PC-9 (cell line): ENCODE measurements around the gene BTBD1. TPM values are rescaled to one million over a fixed set of nuclear protein-coding genes. Genes with fewer than 3 reads are reported as not detected.
"Not testable (repeated sequence)": the region's sequence is repeated elsewhere in the genome, so short reads cannot be mapped to it uniquely, and the experiment has no call there.

ENCODE experiments used
- BruUV-seq: library from RNA; stranded (reverse); fragments of 400-500 nt; replicated peaks from 2 replicates; lab custom pipeline; 2021; lab: Mats Ljungman, UMichigan
- CTCF ChIA-PET: fragments of 300-600 bp; sonication (Branson Sonifier 250); formaldehyde crosslinking; loops from one replicate; lab custom pipeline; 2022; ENCODE audit warnings: antibody characterized with exemption; lab: Charles Lee
- POLR2A ChIA-PET: fragments of 300-600 bp; sonication (Branson Sonifier 250); formaldehyde crosslinking; loops from one replicate; lab custom pipeline; 2022; ENCODE audit warnings: antibody characterized with exemption; ENCODE audit not compliant: unreplicated experiment; lab: Charles Lee
- DNase-seq, 2 experiments: peaks; one replicate each; pipeline versions ENCODE4 v3.0.0 to v3.0.0-alpha.2; 2015 to 2022; ENCODE audit warnings: mixed read lengths in 1 of 2
- H2AFZ ChIP-seq: fragments of 200-600 bp; sonication (generic); 2 replicates; pipeline ENCODE4 v1.8.1; 2017; ENCODE audit warnings: antibody characterized with exemption
- H3F3A ChIP-seq: fragments of 200-600 bp; sonication (generic); 2 replicates; pipeline ENCODE4 v1.8.1; 2017; ENCODE audit warnings: antibody characterized with exemption, mild to moderate bottlenecking, low read depth; ENCODE audit not compliant: insufficient read depth
- H3K27ac ChIP-seq: fragments of 200-600 bp; sonication (generic); 2 replicates; pipeline ENCODE4 v1.6.1; 2016; ENCODE audit warnings: mixed run types
- H3K27me3 ChIP-seq: fragments of 200-600 bp; sonication (generic); 2 replicates; pipeline ENCODE4 v1.6.1; 2016; ENCODE audit warnings: low read depth, mixed run types; ENCODE audit not compliant: insufficient read depth
- H3K36me3 ChIP-seq: fragments of 200-600 bp; sonication (generic); 2 replicates; pipeline ENCODE4 v1.6.1; 2016; ENCODE audit warnings: low read depth, mixed run types
- H3K4me1 ChIP-seq: fragments of 200-600 bp; sonication (generic); replicated peaks from 2 replicates; pipeline ENCODE4 v1.6.1; 2016; ENCODE audit warnings: mixed run types; ENCODE audit not compliant: insufficient read depth
- H3K4me2 ChIP-seq: fragments of 200-600 bp; sonication (generic); 2 replicates; pipeline ENCODE4 v1.6.1; 2017; ENCODE audit warnings: mixed run types
- H3K4me3 ChIP-seq: fragments of 200-600 bp; sonication (generic); 2 replicates; pipeline ENCODE4 v1.6.1; 2016; ENCODE audit warnings: mixed run types
- H3K79me2 ChIP-seq: fragments of 200-600 bp; sonication (generic); 2 replicates; pipeline ENCODE4 v1.6.1; 2017; ENCODE audit warnings: low read depth, mixed run types
- H3K9me2 ChIP-seq: fragments of 200-600 bp; sonication (generic); 2 replicates; pipeline ENCODE4 v1.8.1; 2017; ENCODE audit warnings: mild to moderate bottlenecking; ENCODE audit not compliant: insufficient read depth
- H3K9me3 ChIP-seq: fragments of 200-600 bp; sonication (generic); 2 replicates; pipeline ENCODE4 v1.8.1; 2016; ENCODE audit warnings: low read depth; ENCODE audit not compliant: insufficient read depth
- H4K20me1 ChIP-seq: fragments of 200-600 bp; sonication (generic); 2 replicates; pipeline ENCODE4 v1.8.1; 2017; ENCODE audit not compliant: insufficient read depth
- EZH2 ChIP-seq: fragments of 200-600 bp; sonication (generic); IDR thresholded peaks from 2 replicates; pipeline ENCODE4 v1.8.0; 2017; ENCODE audit warnings: antibody characterized with exemption, low read depth
- intact Hi-C: fragments of 100-400 bp; cut with micrococcal nuclease; formaldehyde crosslinking; loops from one replicate; pipeline ENCODE4 v1.10.0; 2022; ENCODE audit not compliant: unreplicated experiment
- total RNA-seq: library from RNA; stranded (reverse); gene quantifications from 2 replicates; pipeline ENCODE4 v1.2.3, GENCODE V29; 2021
- TF ChIP-seq, protein P1 (sequence below): fragments of 200-600 bp; sonication (generic); conservative IDR thresholded peaks from 2 replicates; pipeline ENCODE4 v1.6.1; 2017; ENCODE audit warnings: mixed run types, antibody characterized with exemption, mild to moderate bottlenecking, moderate library complexity

Gene BTBD1
- total RNA-seq, 1 experiment from 2014 or later: 28.2 TPM

GRCh38 chr15:83077491-83078230 lies 10.6 kb upstream of the BTBD1 start:
- no peak for DNase-seq
- Histone ChIP-seq H3K9me3 (peaks cover 8% of the 10 kb centered on the region; the same call in 1 of the 2 replicates), H3K36me3 (no peaks in the 10 kb centered on the region), H3K79me2 (no peaks in the 10 kb centered on the region), H3K27ac (no peak overlapping the region), H2AFZ (no peak overlapping the region), H3K9me2 (no peaks in the 10 kb centered on the region), H3K4me1 (no peaks in the 10 kb centered on the region), H3K27me3 (peaks cover 30% of the 10 kb centered on the region), H3K4me2 (no peak overlapping the region), H3F3A (no peaks in the 10 kb centered on the region), H3K4me3 (no peak overlapping the region), H4K20me1 (no peaks in the 10 kb centered on the region)
- ChIA-PET POLR2A (interaction anchor here (0.6 kb wide), 1 partner anchor 170 kb away, joined by 3 read pairs; no protein-coding TSS in a partner anchor), CTCF (no interaction called here)
- intact Hi-C loops: no loop called here
- TF ChIP-seq EZH2: no peak
- TF ChIP-seq, protein P1, sequence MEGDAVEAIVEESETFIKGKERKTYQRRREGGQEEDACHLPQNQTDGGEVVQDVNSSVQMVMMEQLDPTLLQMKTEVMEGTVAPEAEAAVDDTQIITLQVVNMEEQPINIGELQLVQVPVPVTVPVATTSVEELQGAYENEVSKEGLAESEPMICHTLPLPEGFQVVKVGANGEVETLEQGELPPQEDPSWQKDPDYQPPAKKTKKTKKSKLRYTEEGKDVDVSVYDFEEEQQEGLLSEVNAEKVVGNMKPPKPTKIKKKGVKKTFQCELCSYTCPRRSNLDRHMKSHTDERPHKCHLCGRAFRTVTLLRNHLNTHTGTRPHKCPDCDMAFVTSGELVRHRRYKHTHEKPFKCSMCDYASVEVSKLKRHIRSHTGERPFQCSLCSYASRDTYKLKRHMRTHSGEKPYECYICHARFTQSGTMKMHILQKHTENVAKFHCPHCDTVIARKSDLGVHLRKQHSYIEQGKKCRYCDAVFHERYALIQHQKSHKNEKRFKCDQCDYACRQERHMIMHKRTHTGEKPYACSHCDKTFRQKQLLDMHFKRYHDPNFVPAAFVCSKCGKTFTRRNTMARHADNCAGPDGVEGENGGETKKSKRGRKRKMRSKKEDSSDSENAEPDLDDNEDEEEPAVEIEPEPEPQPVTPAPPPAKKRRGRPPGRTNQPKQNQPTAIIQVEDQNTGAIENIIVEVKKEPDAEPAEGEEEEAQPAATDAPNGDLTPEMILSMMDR: no peak
- BruUV-seq: no TSS peak

GRCh38 chr15:83069211-83069642 lies 2.2 kb upstream of the BTBD1 start:
- DNase-seq: peak in 1 of 2 experiments; percentile 66
- peaks cover 12% of the 10 kb centered on the region for H3F3A ChIP-seq
- POLR2A ChIA-PET, H3K4me3 ChIP-seq, H3K4me2 ChIP-seq, H3K27me3 ChIP-seq, H3K36me3 ChIP-seq, H2AFZ ChIP-seq, BruUV-seq, CTCF ChIA-PET, H3K27ac ChIP-seq, H3K9me2 ChIP-seq: not testable (repeated sequence)
- H3K9me3 ChIP-seq: peaks cover 13% of the 10 kb centered on the region; the same call in 1 of the 2 replicates
- intact Hi-C loops: loop anchor here (5.0 kb wide), 2 partner anchors 218 to 493 kb away; no protein-coding TSS in a partner anchor
- H3K79me2 ChIP-seq: peaks cover 25% of the 10 kb centered on the region
- peaks cover 16% of the 10 kb centered on the region for H3K4me1 ChIP-seq
- H4K20me1 ChIP-seq: peaks cover 18% of the 10 kb centered on the region

DNA sequence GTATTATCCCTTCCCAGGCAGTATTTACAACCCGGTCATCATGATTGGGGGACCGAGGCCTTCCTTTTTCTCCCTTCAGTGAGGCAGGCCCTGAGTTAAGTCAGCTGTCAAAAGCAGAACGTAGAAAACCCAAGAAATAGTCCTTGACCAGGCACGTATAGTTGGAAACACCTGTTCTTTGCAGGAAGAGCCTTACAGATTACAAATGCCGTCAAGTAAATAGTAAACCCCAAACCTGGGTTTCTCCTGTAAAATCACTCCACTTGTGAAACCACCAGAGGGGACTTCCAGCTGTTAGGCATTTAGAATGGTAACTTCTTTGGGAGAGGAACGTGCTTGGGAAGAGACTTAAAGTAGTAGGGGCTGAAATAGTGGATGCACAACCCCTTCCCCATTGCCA lies 1.0 kb upstream of the BTBD1 start:
- DNase-seq: no peak
- ChIA-PET POLR2A (no interaction called here), CTCF (no interaction called here)
- H3F3A ChIP-seq: peaks cover 12% of the 10 kb centered on the region
- H4K20me1 ChIP-seq: peaks cover 30% of the 10 kb centered on the region
- no peak overlapping the region for H3K4me2 ChIP-seq
- BruUV-seq: no TSS peak
- no peaks in the 10 kb centered on the region; the same call in 1 of the 2 replicates for H3K36me3 ChIP-seq
- 0 out of 2 replicates have a peak overlapping the region, but pooled peaks have one; percentile 91 for H2AFZ ChIP-seq
- TF ChIP-seq, protein P1: no peak
- no peak for TF ChIP-seq EZH2
- intact Hi-C loops: loop anchor here (5.0 kb wide), 2 partner anchors 219 to 494 kb away; no protein-coding TSS in a partner anchor
- H3K79me2 ChIP-seq: peaks cover 37% of the 10 kb centered on the region
- H3K9me3 ChIP-seq: peaks cover 7% of the 10 kb centered on the region; the same call in 1 of the 2 replicates
- no peaks in the 10 kb centered on the region for H3K9me2 ChIP-seq
- no peak overlapping the region for H3K4me3 ChIP-seq
- peaks cover 27% of the 10 kb centered on the region for H3K4me1 ChIP-seq
- peak overlapping the region; percentile 34; the same call in 1 of the 2 replicates for H3K27ac ChIP-seq
- H3K27me3 ChIP-seq: no peaks in the 10 kb centered on the region
